ENCODE measurements around the gene HOXC10. TPM values are rescaled to one million over a fixed set of nuclear protein-coding genes. Genes with fewer than 3 reads are reported as not detected.

Gene HOXC10
- total RNA-seq, 1 experiment from 2014 or later: not detected

DNA sequence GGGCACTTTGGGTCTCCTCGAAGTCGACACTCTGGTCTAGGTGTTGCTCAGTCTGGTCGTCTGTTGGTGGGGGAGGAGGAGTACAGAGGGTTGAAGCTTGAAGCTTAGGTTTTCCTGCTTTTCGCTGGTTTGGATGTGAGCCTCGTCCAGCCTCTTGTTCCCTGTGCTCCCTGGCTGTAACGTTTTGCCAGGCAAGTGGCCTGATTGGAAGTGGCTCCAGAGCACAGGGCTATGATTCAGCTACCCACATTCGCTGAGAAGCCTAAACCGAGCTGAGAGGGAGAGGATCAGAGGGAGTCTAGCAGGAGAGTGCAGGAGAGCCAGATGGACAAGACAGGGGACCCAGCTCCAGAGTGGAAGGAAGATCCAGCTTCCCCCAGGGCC, 6.1 kb downstream of the HOXC10 start:
- DNase-seq (ENCODE audit: low spot score): no peak

DNA sequence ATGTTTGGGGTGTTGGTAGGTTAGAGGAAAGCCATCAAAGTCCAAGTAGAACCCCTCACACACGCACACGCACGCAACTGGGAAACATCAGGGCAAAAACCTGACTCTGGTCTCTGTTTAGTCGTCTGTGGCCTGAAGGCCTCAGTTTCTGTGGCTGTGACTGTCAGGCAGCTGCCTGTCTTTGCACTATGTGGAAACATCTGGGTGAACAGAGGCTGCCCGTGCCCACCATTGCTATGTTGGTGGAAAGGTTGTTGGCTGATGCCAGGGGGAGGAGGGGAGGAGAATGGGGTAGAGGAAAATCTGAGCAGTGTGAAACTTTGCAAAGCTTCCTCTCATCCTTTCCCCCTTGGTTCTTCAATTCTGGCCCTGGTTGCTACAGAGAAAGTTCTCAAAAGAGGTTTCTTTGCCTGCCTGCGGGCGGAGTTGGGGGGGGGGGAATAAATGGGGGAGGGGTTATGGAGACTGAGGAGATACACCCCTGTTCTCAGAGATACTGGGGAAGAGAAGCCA, 7.5 kb downstream of the HOXC10 start:
- no peak for DNase-seq (ENCODE audit: low spot score)

- DNase-seq (ENCODE audit: low spot score): no peak
These were observed 8.4 kb downstream of the HOXC10 start for GRCh38 chr12:53993162-53994008.

DNA sequence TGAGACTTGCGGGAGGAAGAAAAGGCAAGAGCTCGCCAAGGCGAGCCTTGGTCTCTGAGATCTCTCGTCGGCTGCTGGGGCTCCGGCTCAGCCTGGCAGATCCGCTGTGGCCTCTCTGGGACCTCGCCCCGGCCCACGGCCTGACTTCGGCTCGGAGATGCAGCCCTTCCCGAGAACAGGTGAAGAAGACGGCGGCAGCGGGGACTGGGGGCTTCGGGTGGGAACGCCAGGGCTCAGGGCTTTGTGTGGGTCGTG, 9.0 kb downstream of the HOXC10 start:
- DNase-seq (ENCODE audit: low spot score): no peak

- no peak for DNase-seq (ENCODE audit: low spot score)
These were observed 9.5 kb downstream of the HOXC10 start for GRCh38 chr12:53994264-53995001.

DNA sequence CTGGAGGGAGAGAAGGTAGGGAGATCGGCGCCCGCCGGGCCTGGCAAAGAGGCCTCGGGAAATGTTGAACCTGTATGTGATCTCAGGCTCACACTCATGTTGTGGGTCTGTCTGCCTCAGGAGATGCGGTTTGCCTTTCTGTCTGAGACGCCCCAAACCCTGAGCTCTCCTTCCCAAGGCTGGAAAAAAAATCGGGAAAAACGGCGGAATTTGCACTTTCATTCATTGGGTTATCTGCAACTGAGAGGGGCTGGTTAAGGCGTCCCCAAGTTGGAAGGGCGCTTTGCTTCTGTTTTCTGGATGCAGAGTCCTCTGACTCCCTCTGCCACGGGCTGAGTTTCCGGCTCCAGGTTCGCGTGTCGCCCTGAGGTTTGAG, 10.0 kb downstream of the HOXC10 start:
- DNase-seq (ENCODE audit: low spot score): no peak

GRCh38 chr12:53995378-53996239, 10.7 kb downstream of the HOXC10 start:
- DNase-seq (ENCODE audit: low spot score): peak; percentile 83

DNA sequence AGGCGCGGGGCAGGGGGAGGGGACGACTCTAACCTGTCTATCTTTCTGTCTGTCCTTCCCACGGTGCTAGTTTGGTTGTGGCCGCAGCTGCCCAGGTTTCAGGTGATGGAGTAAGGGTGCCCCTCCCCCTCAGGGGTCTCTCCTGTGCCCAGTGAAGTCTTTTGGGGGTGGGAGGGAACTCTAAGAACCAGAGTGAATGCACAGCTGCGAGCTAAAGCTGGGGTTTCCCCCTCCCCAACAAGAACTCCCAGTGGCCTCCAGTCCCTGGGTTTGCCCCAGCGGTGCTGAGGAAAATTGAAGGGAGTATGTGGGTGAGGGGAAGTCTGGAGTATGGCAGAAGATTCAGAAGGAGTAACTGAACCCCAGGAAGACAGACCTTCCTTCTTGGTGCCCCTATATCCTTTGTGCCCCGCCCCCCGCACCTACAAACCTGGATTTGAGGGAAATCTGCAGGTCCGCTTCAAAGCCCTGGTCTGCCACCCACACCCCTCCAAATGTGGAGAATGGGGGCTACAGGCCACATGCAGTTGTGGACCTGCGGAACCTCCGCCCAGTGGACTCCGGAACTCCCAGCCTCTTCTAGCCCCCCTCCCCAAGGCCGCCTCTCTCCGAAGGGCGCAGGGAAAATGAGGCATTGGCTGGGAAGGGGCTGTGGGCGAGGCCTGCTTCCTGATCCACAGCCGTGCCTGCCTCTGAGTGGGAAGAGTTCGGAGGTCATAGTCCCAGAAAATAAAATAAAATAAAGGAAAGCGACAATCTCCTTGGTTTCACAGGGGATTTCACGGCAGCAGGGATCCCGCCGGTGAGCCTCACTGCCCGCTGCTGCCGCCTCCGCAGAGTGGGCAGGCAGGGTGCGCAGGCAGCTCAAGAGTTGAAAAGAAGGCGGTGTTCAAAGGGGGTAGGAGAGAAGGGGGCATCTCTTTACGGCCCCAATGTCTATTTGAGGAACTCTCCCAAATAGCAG, 11.6 kb downstream of the HOXC10 start:
- no peak for DNase-seq (ENCODE audit: low spot score)

- DNase-seq (ENCODE audit: low spot score): no peak
These were observed 12.5 kb downstream of the HOXC10 start for GRCh38 chr12:53997204-53998109.

GRCh38 chr12:53998110-53998899, 13.4 kb downstream of the HOXC10 start:
- no peak for DNase-seq (ENCODE audit: low spot score)

GRCh38 chr12:53998900-53999236, 13.9 kb downstream of the HOXC10 start:
- DNase-seq (ENCODE audit: low spot score): no peak

GRCh38 chr12:53999559-54000115, 14.7 kb downstream of the HOXC10 start:
- DNase-seq (ENCODE audit: low spot score): no peak

GRCh38 chr12:54000116-54001114, 15.5 kb downstream of the HOXC10 start, which contains the start of gene HOXC9:
TSS of gene HOXC9 (plus strand) at chr12:54000161. CDS start at chr12:54000189, 28 bp downstream.
- DNase-seq (ENCODE audit: low spot score): no peak

DNA sequence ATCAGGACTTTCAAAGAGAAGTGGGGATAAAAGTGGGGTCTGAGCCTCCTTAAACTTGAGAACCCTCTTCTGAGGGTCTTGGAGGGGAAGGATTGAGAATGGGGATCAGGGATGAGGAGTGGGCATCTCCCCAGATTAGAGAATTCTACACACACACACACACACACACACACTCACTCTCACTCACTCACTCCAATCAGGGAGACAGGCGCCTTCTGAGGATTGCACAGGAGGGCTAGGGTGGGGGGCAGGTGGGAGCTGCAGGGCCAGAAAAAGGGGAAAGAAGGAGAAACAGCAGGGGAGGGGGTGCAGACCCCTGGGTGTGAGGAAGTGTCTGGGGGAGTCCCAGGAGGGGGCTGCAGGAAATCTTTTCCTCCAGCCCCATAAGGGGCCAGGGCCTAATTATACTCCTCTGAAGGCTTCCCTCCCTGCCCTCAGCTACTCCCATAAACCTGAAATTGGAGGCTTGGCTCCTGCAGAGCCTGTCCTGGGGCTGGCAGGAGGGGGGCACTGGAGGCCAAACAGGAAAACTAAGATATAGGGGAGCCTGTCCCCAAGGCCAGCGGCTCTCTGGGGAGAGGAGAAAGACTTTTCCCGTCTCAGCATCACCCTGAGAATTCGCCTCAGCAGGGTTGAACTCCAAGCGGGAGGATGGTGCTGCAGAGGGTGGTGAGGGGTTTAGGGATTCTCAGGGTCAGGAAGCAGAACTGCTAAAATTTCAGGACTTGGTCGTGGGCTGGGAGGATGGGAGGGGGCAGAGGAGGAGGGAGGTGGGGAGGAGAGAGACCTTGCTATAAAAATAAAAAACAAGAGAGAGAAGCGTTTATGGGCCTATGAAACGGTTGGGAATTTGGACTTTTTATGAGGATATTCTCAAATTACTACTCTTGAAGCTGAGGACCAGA, 16.6 kb downstream of the HOXC10 start:
- DNase-seq (ENCODE audit: low spot score): no peak

DNA sequence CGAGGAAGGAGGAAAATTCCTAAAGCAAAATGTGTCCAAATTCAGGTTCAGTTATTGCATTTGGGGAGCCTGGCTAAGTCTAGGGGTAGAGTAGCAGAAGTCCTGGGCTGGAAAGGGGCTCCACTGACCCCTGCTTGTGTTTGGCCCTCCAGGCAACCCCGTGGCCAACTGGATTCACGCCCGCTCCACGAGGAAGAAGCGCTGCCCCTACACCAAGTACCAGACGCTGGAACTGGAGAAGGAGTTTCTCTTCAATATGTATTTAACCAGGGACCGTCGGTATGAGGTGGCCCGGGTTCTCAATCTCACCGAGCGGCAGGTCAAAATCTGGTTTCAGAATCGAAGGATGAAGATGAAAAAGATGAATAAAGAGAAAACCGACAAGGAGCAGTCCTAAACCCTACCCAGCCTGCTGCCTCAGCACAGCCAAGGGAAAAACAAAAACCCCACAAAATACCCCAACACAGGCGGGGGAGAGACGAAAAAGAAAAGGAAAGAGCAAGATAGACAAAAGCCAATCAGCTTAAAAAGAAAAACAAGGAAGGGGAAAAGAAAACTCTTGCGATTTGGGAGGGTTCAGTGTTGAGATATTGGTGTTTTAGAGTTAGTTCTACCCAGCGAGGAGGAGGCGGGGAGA, 17.4 kb downstream of the HOXC10 start:
- no peak for DNase-seq (ENCODE audit: low spot score)

DNA sequence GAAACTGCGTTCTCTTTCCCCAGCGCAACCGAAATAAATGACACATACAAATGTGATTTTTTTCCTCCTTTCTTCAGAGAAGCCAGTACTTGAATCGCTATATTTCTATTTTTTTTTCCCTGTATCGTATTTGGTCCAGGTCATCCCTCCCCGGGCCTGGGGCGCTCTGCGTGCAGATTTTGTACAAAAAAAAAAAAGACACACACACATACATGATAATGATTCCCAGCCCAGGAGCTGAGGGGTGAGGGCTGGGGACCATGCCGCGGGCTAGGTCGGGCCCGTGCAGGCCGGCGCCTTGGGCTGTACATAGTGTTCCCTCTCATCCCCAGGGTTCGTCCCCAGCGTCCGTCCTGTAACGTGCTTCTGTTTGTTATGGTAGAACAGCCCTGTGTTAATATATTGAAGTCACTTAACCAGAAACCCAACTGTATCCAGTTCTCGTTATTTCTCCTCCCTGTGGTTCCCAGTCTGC, 18.0 kb downstream of the HOXC10 start:
- no peak for DNase-seq (ENCODE audit: low spot score)
